Urothelium cell line (cell line): ENCODE measurements around the gene UBTF.

ENCODE experiments used
- DNase-seq: peaks from one replicate; pipeline ENCODE4 v3.0.0; 2011; ENCODE audit warnings: low spot score, mixed read lengths
- FAIRE-seq: peaks from 2 replicates; lab custom pipeline; 2011; peaks lifted over from hg19 to GRCh38; lab: Jason Lieb, UNC

Gene UBTF

DNA sequence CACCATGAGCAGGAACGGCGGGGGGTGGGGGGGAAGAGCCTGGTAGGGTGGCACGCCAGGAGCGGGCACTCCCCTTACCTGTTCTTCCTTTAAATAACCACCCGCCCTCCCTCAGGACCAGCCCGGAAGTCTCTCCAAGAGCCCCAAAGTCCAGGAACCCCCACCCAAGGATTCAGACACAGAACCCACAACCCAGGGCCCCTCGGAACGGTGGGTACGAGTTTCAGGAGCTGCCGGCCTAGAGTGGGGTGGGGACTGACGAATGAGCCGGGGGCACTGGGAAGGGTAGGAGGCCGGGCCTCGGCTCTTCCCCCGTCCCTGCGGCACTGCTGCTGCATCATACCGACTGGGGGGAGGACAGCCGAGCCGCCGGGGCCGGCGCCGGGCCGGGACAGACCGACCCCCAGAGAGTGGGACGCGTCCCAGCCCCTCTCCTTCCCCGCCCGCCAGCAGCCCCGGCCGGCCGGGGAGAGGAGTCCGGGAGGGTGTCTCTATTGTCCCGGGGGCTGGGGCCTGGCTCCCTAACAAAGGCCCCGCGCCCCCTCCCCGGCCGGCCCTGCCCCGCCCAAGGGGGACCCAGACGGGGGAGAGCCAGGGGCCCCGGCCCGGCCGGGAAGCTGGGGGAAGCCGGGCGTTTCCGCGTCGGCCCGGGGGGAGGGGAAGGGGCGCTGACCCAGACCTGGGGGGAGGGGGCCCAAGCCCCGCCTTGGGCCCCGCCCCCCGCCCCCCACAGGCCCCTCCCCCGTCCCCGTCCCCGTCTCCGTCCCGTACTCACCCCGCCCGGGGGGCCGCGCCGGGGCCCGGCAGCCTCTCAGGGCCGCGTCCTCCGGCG lies 20.5 kb downstream of the UBTF start:
- peak; percentile 88 for DNase-seq
- FAIRE-seq, result no peak

DNA sequence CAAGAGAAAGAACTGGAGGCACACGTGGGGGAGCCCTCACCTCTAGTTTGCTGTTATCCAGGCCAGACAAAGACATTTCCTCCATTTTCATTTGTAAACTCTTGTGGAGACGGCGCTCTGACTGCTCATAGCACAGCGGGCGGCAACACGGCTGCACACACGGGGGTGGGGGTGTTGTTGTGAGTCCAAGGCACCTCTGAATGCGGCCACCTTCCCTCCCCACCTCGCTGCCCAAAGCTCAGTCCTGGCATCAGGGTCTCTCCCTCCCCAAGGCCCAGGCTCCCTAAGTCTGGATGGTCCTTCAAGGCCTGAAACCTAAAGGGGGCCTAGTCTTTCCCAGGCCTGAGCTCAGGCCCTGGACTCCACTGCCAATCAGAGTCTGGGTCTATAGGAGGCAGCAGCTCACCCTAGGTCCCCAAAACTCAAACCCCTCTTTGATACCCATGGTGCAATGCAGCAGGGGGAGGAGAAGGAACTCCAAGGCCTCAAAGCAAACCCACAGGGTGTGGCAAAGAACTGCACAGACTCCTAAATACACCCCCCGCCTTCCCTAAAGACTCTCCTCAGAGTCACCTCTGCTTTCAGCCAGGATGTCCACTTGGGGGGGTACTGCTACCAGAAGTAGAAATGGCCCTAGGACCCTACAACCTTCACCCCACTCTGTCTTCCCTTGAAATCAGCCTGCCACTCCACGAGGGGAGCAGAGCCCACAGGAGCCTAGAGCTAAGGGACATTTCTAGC lies 21.3 kb downstream of the UBTF start:
- FAIRE-seq, result no peak
- DNase-seq, result peak; percentile 52

DNA sequence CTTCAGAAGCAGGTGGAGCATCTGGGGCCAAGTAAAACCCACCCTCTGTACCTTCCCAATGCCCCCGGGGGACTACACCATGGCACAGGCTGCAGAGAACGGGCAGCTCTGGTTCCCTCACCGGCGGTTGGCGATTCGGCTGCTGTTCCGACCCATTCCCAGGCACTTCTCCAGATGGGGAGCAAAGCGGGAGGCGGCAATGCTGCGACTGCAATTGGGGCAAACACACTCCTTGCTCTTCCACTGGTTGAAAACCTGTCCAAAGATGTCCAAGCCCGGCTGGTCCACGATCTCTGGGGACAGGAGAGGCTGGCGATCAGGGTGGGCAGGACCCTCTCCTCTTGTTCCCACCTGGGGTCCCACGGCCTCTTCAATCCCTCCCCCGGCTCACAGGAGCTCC lies 22.4 kb downstream of the UBTF start:
- DNase-seq (no peak), FAIRE-seq (no peak)

DNA sequence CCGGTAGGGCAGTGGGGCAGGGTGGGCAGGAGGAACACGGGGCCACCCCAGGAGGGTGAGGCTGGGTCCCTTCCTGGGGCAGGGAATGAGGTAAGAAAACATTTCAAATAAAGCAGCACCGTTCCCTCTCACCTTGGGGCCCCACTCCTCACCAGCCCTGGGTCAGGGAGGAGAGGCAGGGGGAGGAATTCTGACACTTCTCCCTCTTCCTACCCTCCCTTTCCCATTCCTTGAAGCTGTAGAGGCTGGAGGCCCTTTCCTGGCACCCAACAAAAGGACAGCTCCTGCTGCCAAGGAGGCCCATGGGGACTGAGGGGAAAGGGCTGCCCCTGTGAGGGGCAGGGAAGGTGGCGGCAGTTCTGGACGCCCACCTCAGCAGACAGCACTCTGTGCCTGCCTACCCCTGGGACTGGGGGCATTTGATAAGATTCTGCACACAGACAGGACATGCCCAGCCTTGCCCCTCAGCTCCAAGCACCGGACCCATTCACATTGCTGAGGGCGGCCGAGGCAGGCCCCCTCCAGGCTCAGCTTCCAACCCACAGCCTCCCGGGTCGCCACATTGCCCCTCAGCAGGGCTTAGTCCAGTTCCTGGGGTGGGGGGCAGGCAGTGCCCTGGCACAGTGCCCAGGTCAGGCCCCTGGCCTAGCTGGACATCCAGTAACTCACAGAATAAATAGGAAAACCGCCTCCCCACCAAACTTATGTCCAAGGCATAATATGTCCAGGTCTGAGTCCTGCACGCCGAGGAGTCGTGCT lies 26.0 kb downstream of the UBTF start:
- DNase-seq (no peak), FAIRE-seq (no peak)

DNA sequence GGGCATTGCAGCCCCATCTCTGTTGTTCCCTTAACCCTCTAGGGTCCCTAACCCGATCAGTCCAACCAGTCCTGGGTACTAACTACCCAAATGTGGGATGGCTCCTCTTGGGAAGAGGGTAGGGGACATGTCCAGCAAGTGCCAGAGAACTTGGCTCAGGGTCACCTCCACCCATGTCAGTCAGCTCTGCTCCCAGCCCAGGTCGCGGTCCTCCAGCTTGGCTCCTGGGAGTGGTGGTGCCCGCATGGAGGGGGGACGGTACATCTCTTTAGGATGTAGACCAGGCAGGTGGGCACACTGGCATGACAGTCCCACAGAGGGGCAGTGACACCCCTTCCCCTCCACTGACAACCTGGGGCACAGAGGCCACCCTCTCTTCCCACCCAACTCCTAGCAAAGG lies 26.7 kb downstream of the UBTF start:
- FAIRE-seq (peak; percentile 52), DNase-seq (no peak)

DNA sequence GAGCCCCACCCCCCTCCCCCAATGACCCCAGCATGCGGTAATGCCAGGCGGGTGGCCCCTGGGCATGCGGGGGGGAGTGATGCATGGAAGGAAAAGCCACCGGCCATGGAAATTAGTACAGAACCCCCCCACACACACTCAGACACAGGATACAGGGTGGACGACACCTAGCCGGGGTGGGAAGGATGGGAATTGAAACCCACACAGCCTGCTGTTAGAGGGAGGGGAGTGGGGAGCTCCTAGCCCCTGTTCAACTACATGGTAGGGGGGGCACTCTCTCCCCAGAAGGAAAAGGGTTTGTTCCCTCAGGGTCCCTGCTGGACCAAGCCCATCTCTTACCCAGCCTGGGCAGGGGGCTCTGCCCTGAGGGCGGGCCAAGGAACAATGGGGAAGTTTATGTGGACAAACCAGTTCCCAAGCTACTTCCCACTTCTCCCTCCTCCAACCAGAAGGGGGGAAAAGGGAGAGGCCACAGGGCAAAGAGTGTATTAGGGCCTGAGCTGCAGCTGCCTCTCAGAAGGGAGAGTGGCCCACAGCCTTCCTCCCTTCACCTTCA lies 27.5 kb downstream of the UBTF start:
- DNase-seq, result no peak
- FAIRE-seq, result no peak

DNA sequence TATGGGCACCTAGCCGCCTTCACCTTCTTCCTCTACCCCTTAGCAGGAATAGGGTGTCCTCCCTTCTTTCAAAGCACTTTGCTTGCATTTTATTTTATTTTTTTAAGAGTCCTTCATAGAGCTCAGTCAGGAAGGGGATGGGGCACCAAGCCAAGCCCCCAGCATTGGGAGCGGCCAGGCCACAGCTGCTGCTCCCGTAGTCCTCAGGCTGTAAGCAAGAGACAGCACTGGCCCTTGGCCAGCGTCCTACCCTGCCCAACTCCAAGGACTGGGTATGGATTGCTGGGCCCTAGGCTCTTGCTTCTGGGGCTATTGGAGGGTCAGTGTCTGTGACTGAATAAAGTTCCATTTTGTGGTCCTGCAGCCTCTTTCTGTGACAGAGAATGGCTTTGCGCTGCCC lies 28.1 kb downstream of the UBTF start:
- no peak for FAIRE-seq
- no peak for DNase-seq

DNA sequence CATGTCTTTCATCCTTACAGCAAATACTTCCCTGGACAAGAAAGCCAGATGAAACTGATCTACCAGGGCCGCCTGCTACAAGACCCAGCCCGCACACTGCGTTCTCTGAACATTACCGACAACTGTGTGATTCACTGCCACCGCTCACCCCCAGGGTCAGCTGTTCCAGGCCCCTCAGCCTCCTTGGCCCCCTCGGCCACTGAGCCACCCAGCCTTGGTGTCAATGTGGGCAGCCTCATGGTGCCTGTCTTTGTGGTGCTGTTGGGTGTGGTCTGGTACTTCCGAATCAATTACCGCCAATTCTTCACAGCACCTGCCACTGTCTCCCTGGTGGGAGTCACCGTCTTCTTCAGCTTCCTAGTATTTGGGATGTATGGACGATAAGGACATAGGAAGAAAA lies 29.0 kb downstream of the UBTF start:
- DNase-seq, result no peak
- FAIRE-seq, result no peak

DNA sequence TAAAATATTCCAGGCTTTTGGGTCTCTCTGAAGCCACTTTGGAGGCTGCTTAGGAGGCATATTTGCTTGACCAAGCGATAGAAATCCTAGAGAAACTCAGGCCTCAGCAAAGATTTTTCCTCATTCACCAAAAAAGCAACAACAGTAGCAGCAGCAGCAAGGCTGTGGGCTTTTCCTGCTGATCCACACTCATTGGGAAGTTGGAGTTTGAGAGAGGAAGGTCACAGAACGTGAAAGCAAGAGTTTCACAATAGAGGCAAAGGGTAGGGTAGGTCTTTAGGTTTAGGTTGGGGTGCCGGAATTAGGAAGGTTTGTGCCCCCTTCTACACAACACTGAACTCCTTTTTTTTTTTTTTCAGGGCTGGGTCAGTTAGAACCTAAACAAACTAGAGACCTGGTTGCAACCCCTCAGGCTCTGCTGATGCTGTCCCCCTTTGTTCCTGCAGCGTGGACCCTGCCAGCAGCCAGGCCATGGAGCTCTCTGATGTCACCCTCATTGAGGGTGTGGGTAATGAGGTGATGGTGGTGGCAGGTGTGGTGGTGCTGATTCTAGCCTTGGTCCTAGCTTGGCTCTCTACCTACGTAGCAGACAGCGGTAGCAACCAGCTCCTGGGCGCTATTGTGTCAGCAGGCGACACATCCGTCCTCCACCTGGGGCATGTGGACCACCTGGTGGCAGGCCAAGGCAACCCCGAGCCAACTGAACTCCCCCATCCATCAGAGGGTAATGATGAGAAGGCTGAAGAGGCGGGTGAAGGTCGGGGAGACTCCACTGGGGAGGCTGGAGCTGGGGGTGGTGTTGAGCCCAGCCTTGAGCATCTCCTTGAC lies 30.7 kb downstream of the UBTF start:
- FAIRE-seq (no peak), DNase-seq (no peak)

DNA sequence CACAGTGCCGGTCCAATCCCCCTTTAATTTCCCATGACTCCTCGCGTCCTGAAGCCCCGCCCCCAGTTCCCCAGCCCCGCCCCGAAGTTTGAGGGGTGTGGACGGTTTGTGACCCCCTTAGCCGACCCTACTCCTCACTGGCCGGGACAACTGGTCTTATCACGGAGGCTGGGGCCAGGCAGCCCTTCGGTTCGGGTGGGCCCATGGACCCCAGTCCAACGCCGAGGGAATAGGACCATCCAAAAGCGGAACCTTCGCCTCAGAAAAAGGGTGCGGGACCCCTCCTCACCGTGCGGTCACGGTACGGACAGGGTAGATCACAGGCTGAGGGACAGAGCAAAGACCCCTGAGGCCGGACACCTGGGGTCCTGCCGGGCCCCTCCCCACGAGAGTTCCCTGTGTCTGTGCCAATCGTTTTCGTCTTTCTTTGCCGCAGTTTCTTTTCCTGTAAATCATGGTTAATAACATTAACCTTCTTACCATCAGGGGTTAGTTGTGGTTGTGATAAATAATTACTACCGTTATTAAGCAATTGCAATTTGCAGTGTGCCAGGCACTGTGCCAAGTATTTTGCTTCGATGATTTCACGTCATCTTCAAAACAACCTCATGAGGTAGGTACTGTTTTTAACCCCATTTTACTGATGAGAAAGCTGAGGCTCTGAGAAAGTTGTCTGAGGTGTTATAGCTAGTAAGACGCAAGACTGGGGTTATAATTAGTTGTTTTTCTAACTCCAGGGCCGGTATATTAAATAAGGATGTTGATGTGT lies 32.2 kb downstream of the UBTF start:
- FAIRE-seq (no peak), DNase-seq (no peak)

DNA sequence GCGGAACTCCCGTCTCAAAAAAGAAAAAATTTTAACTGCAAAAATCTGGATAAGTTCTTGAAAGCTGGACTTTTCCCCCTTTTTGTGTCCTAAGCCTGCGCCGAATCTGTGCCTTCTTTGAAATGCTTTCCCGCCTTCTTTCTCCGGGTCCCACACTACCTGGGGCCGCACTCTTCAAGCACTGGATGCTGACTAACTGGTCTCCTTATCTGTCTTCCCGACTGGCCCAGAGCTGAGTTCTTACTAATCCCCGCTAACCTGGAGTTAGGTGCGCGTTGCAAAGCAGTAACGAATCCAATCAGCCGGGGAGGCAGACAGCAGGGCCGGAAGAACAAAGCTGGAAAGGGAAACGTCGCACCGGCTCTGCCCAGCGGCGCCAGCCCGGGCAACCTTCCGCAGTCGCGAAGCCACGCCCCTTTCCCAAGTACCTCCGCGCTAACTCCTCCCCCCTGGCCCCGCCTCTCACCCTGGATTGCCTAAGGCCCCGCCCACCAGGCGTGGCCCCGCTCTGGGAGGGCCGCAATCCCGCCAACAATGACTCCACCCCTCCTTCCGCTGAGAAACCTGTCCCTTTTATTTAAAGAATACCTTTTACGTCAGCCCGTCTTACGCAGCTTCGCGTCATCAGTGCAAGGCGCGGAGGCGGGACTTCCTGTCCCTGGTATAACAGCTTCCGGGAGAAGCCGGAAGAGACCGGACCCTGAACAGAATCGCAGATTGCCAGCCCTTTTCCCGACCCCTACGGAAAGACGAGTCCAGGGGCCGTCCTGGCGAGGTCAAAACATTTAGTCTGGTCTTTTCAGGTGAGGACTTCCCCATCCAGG lies 33.0 kb downstream of the UBTF start, which contains the start of gene TMUB2:
TMUB2 (plus strand) TSS at position 666 of the 824 bp plus-strand sequence. CDS start 737 bp downstream, outside the sequence.
- FAIRE-seq (peak; percentile 96), DNase-seq (peak; percentile 100)

DNA sequence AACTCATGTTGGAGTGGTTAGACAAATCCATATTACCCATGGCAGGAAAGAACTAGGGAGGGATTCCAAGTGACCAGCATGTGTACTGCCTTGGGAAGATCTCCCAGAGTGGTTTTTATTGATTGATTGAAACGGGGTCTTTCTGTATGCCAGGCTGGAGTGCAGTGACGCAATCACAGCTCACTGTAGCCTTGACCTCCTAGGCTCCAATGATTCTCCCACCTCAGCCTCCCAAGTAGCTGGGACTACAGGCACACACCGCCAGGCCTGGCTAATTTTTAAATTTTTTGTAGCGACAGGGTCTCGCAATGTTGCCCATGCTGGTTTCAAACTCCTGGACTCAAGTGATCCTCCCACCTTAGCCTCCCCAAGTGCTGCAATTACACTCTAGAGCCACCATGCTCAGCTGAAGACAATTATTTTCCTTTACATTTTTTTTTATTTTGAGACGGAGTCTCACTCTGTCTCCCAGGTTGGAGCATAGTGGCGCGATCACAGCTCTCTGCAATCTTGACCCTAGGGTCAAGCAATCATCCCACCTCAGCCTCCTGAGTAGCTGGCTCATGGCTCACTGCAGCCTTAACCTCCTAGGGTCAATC lies 35.2 kb downstream of the UBTF start:
- no peak for DNase-seq
- no peak for FAIRE-seq

DNA sequence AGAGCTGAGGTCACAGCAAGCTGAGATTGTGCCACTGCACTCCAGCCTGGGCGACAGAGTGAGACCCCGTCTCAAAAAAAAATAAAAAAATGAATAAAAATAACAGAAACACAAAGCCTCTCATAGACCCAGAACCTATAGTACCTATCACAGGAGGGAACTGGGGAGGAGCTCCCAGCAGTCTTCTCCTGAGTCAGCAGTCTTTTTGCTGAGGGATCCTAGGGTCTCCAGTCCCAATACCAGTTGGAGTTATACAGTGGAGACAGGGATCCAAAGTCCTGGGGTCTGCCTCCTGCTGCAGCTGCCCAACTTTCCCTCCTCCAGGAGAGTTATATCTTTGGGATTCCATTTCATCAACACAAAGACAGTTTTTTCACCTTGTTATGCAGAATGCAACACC lies 36.5 kb downstream of the UBTF start:
- no peak for FAIRE-seq
- DNase-seq, result no peak

DNA sequence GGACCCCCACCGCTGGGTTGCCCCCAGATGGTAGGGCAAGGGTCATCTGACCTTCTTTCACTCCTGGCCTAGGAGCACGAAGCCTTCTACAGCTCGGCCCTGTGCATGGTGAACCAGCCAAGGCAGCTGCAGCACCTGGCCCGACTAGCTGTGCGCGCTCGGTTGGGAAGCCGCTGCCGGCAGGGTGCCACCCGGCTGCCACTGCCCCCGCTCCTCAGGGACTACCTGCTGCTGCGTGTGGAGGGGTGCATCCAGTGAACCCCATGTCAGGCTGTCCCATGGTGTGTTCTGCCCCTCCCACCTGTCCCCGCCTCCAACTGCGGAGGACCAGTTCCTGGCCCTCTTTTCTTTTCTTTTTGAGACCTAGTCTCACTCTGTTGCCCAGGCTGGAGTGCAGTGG lies 41.3 kb downstream of the UBTF start:
- DNase-seq, result no peak
- FAIRE-seq, result no peak

DNA sequence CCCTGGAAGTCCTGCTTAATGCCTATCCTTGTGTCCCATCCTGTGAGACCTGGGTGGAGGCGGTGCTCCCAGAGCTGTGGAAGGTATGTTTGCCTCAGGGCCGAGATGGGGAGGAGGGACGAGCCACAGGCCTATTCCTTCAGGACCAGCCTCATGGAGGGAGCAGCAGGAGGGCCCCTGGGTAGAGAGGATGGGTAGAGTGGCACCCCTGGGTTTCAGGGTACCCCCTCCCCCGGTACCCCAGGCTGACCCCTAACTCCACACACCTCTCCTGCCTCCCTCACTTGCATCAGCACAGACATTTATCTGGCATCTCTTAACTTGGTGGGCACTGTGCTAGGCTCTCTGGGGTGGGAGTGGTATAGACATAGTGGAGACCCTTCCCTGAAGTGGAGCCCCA lies 41.8 kb downstream of the UBTF start:
- no peak for FAIRE-seq
- DNase-seq, result no peak

DNA sequence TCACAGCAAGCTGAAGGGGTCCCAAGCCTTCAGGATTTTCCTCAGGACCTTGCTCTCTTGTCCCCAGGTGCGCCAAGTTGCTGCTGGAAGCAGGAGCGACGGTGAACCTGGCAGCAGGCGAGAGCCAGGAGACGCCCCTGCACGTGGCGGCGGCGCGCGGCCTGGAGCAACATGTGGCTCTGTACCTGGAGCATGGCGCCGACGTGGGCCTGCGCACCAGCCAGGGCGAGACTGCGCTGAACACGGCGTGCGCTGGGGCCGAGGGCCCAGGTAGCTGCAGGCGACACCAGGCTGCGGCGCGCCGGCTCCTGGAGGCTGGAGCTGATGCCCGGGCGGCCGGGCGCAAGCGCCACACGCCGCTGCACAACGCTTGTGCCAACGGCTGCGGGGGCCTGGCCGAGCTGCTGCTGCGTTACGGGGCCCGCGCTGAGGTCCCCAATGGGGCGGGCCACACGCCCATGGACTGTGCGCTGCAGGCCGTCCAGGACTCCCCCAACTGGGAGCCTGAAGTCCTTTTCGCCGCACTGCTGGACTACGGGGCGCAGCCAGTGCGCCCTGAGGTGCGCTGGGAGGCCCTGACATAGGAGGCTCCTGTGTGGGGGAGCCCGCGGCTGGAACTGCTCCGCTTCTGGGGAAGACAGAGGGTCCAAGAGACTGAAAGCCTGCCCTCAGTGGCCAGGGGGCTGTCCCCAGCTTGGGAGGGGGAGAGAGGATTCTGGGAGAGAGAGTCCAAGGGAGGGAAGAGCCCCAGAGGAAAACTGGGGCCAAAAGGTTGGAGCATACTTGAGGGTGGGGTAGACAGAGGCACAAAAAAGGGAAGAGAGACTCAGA lies 42.6 kb downstream of the UBTF start:
- no peak for DNase-seq
- no peak for FAIRE-seq

DNA sequence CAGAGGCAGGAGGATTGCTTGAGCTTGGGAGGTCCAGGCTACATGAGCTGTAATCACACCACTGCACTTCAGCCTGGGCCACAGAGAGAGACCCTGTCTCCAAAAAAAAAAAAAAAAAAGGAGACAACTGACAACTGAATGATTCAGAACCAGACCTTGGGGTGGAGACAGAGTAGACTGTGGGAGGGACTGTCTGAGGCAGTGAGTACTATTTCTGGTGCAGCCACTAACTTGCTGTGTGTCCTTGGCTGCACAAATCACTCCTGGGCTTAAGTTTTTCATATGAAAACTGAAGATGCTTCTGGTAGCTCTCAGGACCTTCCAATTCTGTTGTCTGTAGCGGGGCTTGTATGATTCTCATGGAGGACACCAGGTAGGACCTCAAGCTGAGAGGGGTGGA lies 43.2 kb downstream of the UBTF start:
- FAIRE-seq (no peak), DNase-seq (no peak)
